Neural progenitor cell (in vitro differentiated cells): ENCODE results near the gene P3H2.

Experiments used
- EZH2 ChIP-seq: fragments of 200-600 bp; sonication (generic); IDR thresholded peaks from 2 replicates; pipeline ENCODE4 v1.6.1; 2017; ENCODE audit warnings: antibody characterized with exemption, mild to moderate bottlenecking, moderate library complexity
- TF ChIP-seq, protein P1 (sequence below): fragments of 200-600 bp; sonication (generic); IDR thresholded peaks from 2 replicates; pipeline ENCODE4 v1.5.1; 2017; ENCODE audit warnings: antibody characterized with exemption, mild to moderate bottlenecking

DNA sequence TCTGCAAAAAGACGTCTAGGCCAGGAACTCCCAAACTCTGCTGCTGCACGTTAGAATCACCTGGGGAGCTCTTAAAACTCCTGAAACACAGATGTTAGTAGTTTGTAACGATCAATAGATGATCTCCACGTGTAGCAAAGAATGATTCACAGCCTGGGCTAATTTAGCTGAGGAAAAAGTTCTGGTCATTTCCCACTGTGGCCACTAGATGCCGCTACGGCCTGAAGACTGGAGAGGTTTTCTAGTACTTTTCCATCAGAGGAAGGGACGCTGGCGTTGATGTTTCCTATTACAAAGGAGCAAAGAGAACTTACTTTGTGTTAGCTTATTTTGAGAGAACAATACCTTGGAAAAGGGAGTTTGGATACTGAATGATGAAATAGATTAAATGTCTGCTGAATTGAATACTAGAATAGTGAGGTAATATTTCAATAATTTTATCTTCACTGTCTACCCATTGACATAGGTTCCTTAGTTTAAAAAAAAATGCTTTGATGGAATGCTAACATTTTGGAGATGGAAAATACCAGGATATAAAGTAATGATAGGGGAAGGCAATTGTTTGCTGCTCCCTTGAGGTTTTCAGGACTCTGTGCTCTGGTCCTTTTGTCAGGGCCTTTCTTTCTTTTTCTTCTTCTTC is 159.1 kb downstream of the P3H2 start:
- no peak for TF ChIP-seq EZH2
- TF ChIP-seq, protein P1, sequence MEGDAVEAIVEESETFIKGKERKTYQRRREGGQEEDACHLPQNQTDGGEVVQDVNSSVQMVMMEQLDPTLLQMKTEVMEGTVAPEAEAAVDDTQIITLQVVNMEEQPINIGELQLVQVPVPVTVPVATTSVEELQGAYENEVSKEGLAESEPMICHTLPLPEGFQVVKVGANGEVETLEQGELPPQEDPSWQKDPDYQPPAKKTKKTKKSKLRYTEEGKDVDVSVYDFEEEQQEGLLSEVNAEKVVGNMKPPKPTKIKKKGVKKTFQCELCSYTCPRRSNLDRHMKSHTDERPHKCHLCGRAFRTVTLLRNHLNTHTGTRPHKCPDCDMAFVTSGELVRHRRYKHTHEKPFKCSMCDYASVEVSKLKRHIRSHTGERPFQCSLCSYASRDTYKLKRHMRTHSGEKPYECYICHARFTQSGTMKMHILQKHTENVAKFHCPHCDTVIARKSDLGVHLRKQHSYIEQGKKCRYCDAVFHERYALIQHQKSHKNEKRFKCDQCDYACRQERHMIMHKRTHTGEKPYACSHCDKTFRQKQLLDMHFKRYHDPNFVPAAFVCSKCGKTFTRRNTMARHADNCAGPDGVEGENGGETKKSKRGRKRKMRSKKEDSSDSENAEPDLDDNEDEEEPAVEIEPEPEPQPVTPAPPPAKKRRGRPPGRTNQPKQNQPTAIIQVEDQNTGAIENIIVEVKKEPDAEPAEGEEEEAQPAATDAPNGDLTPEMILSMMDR = peak; percentile 92
